Effector memory CD4-positive, alpha-beta T cell (primary cell): ENCODE data around the gene MPPED2.

ENCODE experiments used
- DNase-seq, 3 donors: peaks; one replicate each; pipeline ENCODE4 v3.0.0-alpha.2; 2020
- H3K27ac ChIP-seq: 2 replicates; pipeline ENCODE4 v1.7.0; 2013; ENCODE audit warnings: mild to moderate bottlenecking, low read length, moderate library complexity; ENCODE audit not compliant: insufficient read depth, poor library complexity, severe bottlenecking
- H3K27me3 ChIP-seq: replicated peaks from 2 replicates; pipeline ENCODE4 v1.7.0; 2013; ENCODE audit warnings: mild to moderate bottlenecking, low read length; ENCODE audit not compliant: insufficient read depth, control insufficient read depth, poor library complexity, severe bottlenecking
- H3K36me3 ChIP-seq: 2 replicates; pipeline ENCODE4 v1.7.0; 2013; ENCODE audit warnings: mild to moderate bottlenecking, low read length, moderate library complexity; ENCODE audit not compliant: control insufficient read depth, insufficient read depth
- H3K4me1 ChIP-seq: 2 replicates; pipeline ENCODE4 v1.7.0; 2013; ENCODE audit warnings: low read length, mild to moderate bottlenecking; ENCODE audit not compliant: control insufficient read depth, insufficient read depth, poor library complexity, severe bottlenecking
- H3K4me3 ChIP-seq: 2 replicates; pipeline ENCODE4 v1.7.0; 2013; ENCODE audit warnings: low read length, low read depth, mild to moderate bottlenecking; ENCODE audit not compliant: insufficient read depth, poor library complexity, severe bottlenecking
- H3K9me3 ChIP-seq: 2 replicates; pipeline ENCODE4 v1.7.0; 2013; ENCODE audit warnings: mild to moderate bottlenecking, low read length, moderate library complexity; ENCODE audit not compliant: control insufficient read depth
- total RNA-seq, 3 donors: gene quantifications; one replicate each; lab custom pipeline; 2026; lab: John Stamatoyannopoulos, UW

The MPPED2 gene, protein sequence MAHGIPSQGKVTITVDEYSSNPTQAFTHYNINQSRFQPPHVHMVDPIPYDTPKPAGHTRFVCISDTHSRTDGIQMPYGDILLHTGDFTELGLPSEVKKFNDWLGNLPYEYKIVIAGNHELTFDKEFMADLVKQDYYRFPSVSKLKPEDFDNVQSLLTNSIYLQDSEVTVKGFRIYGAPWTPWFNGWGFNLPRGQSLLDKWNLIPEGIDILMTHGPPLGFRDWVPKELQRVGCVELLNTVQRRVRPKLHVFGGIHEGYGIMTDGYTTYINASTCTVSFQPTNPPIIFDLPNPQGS
- total RNA-seq = 0 reads per million in 3 donors

DNA sequence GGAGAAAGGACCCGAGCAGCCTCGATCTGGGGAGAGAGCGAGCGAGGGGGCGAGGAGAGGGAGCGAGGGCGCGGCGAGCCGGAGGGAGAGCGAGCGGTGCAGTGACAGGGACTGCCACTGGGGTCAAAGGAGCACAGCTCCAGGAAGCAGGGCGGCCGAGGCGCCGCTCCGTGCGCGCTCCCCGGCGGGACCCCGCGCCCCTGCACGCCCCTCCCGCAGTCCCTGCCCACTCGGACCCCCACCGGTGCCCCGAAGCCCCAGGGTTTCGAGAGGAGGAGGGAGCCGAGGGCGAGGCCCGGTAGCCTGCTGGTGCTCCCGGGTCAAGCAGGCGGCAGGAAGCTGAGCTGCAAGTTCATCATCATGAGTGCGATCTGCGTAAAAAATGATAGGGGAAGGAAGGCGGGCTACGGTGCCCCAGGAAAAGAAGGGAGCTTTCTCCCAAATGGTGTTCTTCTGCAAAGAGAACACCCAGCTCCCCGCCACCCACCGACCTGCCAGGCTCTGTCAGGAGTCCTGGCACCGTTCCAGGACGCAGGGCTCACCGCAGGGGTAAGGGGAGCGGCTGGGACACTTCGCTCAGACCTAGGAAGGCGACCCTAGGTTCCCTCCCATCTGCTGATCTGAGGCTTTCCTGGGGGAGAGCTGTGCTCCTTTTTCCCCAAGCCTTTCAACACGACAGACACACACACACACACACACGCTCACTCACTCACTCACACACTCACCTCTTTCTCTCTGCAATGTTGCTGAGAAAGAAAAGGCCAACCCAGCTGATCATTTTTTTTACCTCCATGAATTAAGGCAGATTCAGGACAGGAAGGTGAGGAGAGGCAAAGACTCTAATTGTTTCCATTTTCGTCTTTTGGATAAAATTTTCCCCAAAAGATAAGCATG lies at the start of gene MPPED2:
Gene MPPED2, minus strand, starts transcription at position 103 of the 894 bp plus-strand sequence. CDS start 5,980 bp downstream, outside the sequence.
- Histone ChIP-seq H3K9me3 (no peaks in the 10 kb centered on the region), H3K27ac (no peak within 1 kb of the TSS), H3K4me1 (no peaks in the 10 kb centered on the region), H3K4me3 (no peak within 1 kb of the TSS), H3K36me3 (no peaks in the 10 kb centered on the region), H3K27me3 (peaks cover 3% of the 10 kb centered on the region)
- no peak for DNase-seq

DNA sequence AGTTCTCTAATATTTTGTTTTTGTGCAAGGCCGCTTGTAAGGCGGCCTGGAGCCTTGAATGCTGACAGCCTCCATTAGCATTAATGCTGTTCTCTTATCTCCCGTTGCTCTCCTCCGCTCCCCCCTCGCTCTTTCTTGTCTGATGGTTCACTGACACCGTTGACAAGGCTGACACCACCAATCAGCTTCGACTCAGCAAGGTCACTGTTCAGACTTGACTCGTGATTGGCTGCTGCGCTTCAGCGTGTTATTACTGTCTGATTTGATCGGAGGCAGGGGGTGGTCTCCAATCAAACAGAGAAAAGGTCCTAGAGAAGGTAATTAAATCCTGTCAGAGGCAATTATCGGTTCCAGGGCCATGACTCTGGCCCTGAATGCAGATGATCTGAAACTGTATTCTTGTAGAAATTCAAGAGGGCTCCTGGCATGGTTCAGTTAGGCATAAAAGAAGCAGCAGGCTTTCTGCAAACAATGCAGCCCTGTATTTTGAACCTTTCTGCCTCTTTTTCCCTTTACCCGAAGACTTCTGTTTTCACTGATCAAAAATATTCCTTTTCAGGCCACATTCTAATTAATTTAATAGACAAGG lies 49.3 kb upstream of the MPPED2 start:
- Histone ChIP-seq H3K9me3 (no peaks in the 10 kb centered on the region), H3K27ac (no peak overlapping the region), H3K4me3 (no peak overlapping the region), H3K4me1 (no peaks in the 10 kb centered on the region), H3K27me3 (no peaks in the 10 kb centered on the region), H3K36me3 (no peaks in the 10 kb centered on the region)
- no peak for DNase-seq

DNA sequence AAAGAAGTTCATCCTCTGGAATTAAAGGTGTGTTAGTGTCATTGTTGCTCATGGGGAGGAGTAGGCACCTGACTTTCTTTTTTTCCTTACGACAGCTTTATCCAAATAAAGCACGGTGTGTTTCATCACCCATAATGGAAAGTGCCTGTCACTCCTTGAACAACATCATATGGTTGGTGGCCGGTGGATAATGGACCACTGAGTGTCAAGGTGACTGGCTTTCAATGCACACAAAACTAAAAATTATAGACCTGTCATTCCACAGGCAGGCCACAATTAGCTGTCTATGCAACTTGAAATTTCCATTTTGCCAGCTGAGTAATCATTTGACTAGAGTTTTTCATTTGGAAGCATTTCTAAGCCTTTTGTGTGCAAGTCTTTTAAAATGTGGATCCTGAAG lies 45.0 kb upstream of the MPPED2 start:
- Histone ChIP-seq H3K27me3 (no peaks in the 10 kb centered on the region), H3K36me3 (no peaks in the 10 kb centered on the region), H3K9me3 (no peaks in the 10 kb centered on the region), H3K4me3 (no peak overlapping the region), H3K27ac (no peak overlapping the region), H3K4me1 (no peaks in the 10 kb centered on the region)
- no peak for DNase-seq

DNA sequence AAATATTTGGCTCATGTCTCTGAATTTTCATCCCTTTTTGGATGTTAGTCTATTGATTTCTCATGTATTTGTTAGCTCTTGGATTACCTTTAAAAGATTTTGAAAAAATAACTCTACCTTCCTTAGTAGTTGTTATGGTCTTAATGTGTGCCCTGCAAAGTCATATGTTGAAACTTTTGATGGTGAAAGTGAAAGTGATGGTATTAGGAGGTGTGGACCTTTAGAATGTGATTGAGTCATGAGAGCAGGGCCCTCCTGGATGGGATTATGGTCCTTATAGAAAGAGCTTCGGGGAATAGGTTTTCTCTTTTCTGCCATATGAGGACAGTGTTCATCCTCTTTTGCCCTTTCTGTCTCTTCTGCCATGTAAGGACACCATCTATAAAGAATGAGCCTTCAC lies 33.6 kb upstream of the MPPED2 start:
- no peaks in the 10 kb centered on the region for H3K9me3 ChIP-seq
- no peaks in the 10 kb centered on the region for H3K36me3 ChIP-seq
- H3K27ac ChIP-seq = no peak overlapping the region
- DNase-seq = no peak
- H3K4me1 ChIP-seq = no peaks in the 10 kb centered on the region
- H3K27me3 ChIP-seq = no peaks in the 10 kb centered on the region
- H3K4me3 ChIP-seq = no peak overlapping the region

DNA sequence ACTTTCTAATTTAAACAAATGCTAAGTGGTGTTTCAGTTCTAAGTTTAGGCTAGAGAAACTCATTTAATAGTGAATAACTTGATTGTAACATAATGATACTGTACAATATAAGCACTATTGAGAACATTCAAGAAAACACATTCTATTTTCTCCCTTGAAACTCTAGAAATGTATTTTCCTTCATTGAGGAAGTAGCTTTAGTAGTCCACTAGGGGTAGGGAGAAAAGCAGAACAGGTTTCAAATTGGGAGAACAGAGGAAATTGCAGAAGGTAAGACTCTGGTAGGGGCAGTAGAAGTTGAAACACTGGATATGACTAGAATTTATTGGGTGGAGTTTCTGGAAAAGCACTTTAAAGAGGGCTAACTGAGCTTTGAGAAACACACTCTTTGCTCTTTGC lies 31.6 kb upstream of the MPPED2 start:
- Histone ChIP-seq H3K36me3 (no peaks in the 10 kb centered on the region), H3K4me3 (no peak overlapping the region), H3K27me3 (no peaks in the 10 kb centered on the region), H3K27ac (no peak overlapping the region), H3K4me1 (no peaks in the 10 kb centered on the region), H3K9me3 (no peaks in the 10 kb centered on the region)
- no peak for DNase-seq

DNA sequence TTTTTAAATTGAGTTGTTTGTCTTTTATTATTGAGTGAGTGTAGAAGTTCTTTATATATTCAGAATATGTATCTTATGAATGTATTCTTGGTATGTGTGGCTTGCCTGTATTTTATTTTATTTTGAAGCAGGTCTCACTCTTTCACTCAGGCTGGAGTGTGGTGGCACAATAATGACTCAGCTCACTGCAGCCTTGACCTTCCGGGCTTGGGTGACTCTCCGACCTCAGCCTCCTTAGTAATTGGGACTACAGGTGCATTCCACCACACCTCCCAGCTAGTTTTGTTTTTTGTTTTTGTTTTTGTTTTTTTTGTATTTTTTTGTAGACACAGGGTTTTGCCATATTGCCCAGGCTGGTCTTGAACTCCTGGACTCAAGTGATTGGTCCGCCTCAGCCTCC lies 24.5 kb upstream of the MPPED2 start:
- Histone ChIP-seq H3K27me3 (no peaks in the 10 kb centered on the region), H3K4me3 (no peak overlapping the region)

DNA sequence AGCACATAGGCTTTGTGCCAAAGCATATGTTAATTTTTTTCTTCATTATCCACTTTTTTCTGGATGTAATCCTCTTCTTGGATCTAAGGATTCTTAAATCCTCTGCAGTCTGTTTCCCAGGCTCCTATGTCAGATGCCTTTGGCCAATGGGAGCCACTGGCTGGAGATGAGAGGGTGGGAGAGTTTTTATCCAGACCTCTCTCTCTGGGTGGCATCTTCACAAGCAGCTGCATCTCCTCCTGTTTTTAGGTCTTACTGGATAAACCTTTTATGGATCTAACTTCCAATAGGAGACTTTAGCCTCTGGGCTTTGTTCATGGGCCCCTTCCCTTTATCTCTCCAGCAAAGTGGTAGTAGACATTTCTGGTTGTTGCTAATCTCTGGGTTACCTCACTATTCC lies 22.4 kb upstream of the MPPED2 start:
- DNase-seq = no peak
- no peak overlapping the region for H3K27ac ChIP-seq
- no peaks in the 10 kb centered on the region for H3K4me1 ChIP-seq
- no peaks in the 10 kb centered on the region for H3K36me3 ChIP-seq
- no peaks in the 10 kb centered on the region for H3K27me3 ChIP-seq
- H3K9me3 ChIP-seq = no peaks in the 10 kb centered on the region
- no peak overlapping the region for H3K4me3 ChIP-seq

More for the DNA sequence above, 24.5 kb upstream of the MPPED2 start:
- no peaks in the 10 kb centered on the region for H3K36me3 ChIP-seq
- H3K27ac ChIP-seq = no peak overlapping the region
- no peaks in the 10 kb centered on the region for H3K4me1 ChIP-seq
- H3K9me3 ChIP-seq = no peaks in the 10 kb centered on the region
- DNase-seq = no peak

DNA sequence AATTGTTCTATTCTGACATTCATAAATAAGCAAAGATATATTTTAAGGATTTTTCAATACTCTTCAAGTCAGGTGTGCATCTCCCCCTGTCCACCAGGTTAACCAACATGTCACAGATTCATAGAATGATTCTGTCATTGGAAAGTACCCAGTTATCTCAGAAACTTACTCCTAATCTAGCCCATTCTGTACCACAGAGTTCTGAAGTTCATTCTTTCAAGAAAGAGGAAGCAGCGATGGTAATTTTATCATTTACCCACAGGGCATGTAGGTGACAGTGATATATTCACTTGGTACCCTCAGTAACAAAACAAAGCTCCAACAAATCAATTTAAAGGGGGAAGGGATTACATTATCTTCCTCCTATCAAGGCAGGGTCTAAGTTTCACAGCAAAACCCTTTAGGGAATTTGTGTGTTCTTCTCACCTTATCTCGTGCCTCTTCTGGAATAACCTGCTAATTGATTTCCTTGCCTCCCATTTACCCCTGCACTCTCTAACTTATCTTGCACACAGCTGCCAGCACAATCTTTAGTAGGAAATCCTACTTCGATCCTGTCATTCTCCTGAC lies 19.0 kb upstream of the MPPED2 start:
- Histone ChIP-seq H3K4me1 (no peaks in the 10 kb centered on the region), H3K4me3 (no peak overlapping the region), H3K27ac (no peak overlapping the region), H3K36me3 (no peaks in the 10 kb centered on the region), H3K9me3 (no peaks in the 10 kb centered on the region), H3K27me3 (no peaks in the 10 kb centered on the region)
- DNase-seq = no peak

DNA sequence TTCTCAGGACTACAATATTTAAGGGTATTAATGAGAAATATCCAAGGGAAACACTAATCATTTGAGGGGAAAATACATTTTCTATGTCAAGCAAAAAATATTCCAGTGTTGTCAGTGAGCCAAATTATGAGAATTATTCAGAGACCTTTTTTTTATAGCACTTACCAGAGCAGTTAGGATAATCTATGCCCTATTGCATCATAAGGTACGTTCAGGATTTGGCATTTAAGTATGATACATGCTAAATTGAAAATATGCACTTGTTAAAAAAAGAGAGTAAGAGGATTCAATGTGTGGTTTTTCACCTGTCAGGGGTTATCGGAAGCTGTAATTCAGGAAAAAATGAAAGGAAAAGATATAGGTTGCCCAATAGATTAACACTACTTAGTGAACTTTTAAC lies 17.2 kb upstream of the MPPED2 start:
- Histone ChIP-seq H3K4me3 (no peak overlapping the region), H3K27me3 (no peaks in the 10 kb centered on the region), H3K27ac (no peak overlapping the region), H3K9me3 (no peaks in the 10 kb centered on the region), H3K36me3 (no peaks in the 10 kb centered on the region), H3K4me1 (no peaks in the 10 kb centered on the region)
- DNase-seq = no peak
